ENCODE measurements around the gene FRAT1.

Gene FRAT1

DNA sequence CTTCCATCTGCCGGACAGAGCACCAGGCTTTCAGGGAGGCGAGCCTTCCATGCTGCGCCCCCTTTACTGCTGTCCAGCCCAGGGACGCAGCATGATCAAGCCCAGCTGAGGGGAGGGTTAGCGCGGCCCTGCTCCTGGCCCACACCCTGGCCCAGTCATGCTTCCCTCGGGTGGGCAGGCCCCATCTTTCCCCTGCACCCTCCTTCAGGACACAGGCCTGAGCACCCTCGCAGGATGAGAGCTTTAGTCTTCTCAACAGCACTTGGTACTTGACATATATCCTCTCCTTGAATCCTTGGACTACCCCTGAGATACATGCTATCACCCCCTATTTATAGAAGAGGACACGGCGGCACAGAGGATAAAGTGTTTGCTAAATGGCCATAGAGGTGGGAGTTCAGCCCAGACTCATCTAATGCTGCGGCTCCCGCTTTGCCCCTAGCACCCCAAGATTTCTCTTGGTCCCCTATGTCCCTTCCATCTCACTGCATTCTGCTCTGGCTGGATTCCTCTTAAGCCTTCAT lies 48.1 kb downstream of the FRAT1 start:
- Histone ChIP-seq H3K27me3 (ENCODE audit: insufficient read depth, low read depth, severe bottlenecking) (no peaks in the 10 kb centered on the region), H3K4me3 (ENCODE audit: low read depth, low read length) (no peak overlapping the region), H3K36me3 (peaks cover 36% of the 10 kb centered on the region), H3K9me3 (ENCODE audit: severe bottlenecking) (no peaks in the 10 kb centered on the region), H3K27ac (no peak overlapping the region)
- TF ChIP-seq, protein P1, sequence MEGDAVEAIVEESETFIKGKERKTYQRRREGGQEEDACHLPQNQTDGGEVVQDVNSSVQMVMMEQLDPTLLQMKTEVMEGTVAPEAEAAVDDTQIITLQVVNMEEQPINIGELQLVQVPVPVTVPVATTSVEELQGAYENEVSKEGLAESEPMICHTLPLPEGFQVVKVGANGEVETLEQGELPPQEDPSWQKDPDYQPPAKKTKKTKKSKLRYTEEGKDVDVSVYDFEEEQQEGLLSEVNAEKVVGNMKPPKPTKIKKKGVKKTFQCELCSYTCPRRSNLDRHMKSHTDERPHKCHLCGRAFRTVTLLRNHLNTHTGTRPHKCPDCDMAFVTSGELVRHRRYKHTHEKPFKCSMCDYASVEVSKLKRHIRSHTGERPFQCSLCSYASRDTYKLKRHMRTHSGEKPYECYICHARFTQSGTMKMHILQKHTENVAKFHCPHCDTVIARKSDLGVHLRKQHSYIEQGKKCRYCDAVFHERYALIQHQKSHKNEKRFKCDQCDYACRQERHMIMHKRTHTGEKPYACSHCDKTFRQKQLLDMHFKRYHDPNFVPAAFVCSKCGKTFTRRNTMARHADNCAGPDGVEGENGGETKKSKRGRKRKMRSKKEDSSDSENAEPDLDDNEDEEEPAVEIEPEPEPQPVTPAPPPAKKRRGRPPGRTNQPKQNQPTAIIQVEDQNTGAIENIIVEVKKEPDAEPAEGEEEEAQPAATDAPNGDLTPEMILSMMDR (IDR thresholded peaks at IDR 0.05; ENCODE audit: low read depth, low read length): no peak
- no peak for DNase-seq
